ENCODE results near the gene URGCP. TPM values are rescaled to one million over a fixed set of nuclear protein-coding genes. Genes with fewer than 3 reads are reported as not detected.

The URGCP gene
- total RNA-seq, 3 donors from 2014 or later, result 51.0 to 64.8 (median 60.4) TPM

GRCh38 chr7:43872406-43873110 lies 33.8 kb downstream of the URGCP start:
- intact Hi-C loops (cut with DNase I, micrococcal nuclease), result no loop called here
- TF ChIP-seq CTCF (IDR thresholded peaks at IDR 0.05), result no peak
- Histone ChIP-seq H3K4me3 (no peak overlapping the region), H3K9me3 (no peaks in the 10 kb centered on the region), H3K4me1 (ENCODE audit: low read depth) (peaks cover 20% of the 10 kb centered on the region), H3K36me3 (ENCODE audit: low read depth) (peaks cover 8% of the 10 kb centered on the region)
- peak; percentile 50 for ATAC-seq
- DNase-seq, result peak in 1 of 3 donors; percentile 45

GRCh38 chr7:43871064-43871463 lies 35.3 kb downstream of the URGCP start:
- DNase-seq, result no peak
- H3K4me1 ChIP-seq (ENCODE audit: low read depth), result peaks cover 20% of the 10 kb centered on the region
- no peak overlapping the region for H3K4me3 ChIP-seq
- ATAC-seq, result no peak
- no peaks in the 10 kb centered on the region for H3K36me3 ChIP-seq (ENCODE audit: low read depth)
- intact Hi-C loops (cut with DNase I, micrococcal nuclease), result no loop called here
- TF ChIP-seq CTCF (IDR thresholded peaks at IDR 0.05), result no peak
- H3K9me3 ChIP-seq, result no peaks in the 10 kb centered on the region

GRCh38 chr7:43870316-43870715 lies 36.1 kb downstream of the URGCP start:
- intact Hi-C loops (cut with DNase I, micrococcal nuclease), result no loop called here
- no peak for TF ChIP-seq CTCF (IDR thresholded peaks at IDR 0.05)
- H3K4me1 ChIP-seq (ENCODE audit: low read depth), result peaks cover 20% of the 10 kb centered on the region
- no peaks in the 10 kb centered on the region for H3K36me3 ChIP-seq (ENCODE audit: low read depth)
- ATAC-seq (no peak), DNase-seq (no peak)
- H3K9me3 ChIP-seq, result no peaks in the 10 kb centered on the region
- H3K4me3 ChIP-seq, result no peak overlapping the region

GRCh38 chr7:43869867-43870240 lies 36.5 kb downstream of the URGCP start:
- no peaks in the 10 kb centered on the region for H3K9me3 ChIP-seq
- TF ChIP-seq CTCF (IDR thresholded peaks at IDR 0.05), result no peak
- no peaks in the 10 kb centered on the region for H3K36me3 ChIP-seq (ENCODE audit: low read depth)
- peak overlapping the region; percentile 57 for H3K4me3 ChIP-seq
- intact Hi-C loops (cut with DNase I, micrococcal nuclease), result no loop called here
- DNase-seq (peak in 1 of 3 donors; percentile 25), ATAC-seq (no peak)
- peaks cover 20% of the 10 kb centered on the region for H3K4me1 ChIP-seq (ENCODE audit: low read depth)

- Histone ChIP-seq H3K4me3 (peak within 1 kb of the TSS; percentile 57), H3K4me1 (ENCODE audit: low read depth) (peaks cover 20% of the 10 kb centered on the region), H3K9me3 (no peaks in the 10 kb centered on the region), H3K36me3 (ENCODE audit: low read depth) (no peaks in the 10 kb centered on the region)
- ATAC-seq, result peak; percentile 98
- intact Hi-C loops (cut with DNase I, micrococcal nuclease), result no loop called here
- no peak for TF ChIP-seq CTCF (IDR thresholded peaks at IDR 0.05)
- DNase-seq, result peak; percentile 97 to 98 (median 98)
Measured at GRCh38 chr7:43869006-43869866, 37.2 kb downstream of the URGCP start, which contains the start of gene MRPS24. Gene MRPS24 (minus strand): TSS chr7:43869517. CDS start chr7:43869495, 22 bp downstream.
